Common myeloid progenitor, CD34-positive (primary cell): Measurements from ENCODE around the gene HADHA.
"Not testable (repeated sequence)": the region's sequence is repeated elsewhere in the genome, so short reads cannot be mapped to it uniquely, and the experiment has no call there.

Source experiments
- CTCF ChIA-PET: fragments of 350-600 bp; sonication (Branson Sonifier 250); formaldehyde crosslinking; loops from one replicate; lab custom pipeline; 2021; ENCODE audit warnings: antibody characterized with exemption; lab: Charles Lee
- POLR2A ChIA-PET: fragments of 350-600 bp; sonication (Branson Sonifier 250); formaldehyde crosslinking; loops from one replicate; lab custom pipeline; 2021; ENCODE audit warnings: antibody characterized with exemption; lab: Charles Lee
- DNase-seq, 3 donors: peaks; one replicate each; pipeline versions ENCODE4 v3.0.0 to v3.0.0-alpha.2; 2013
- H3K27ac ChIP-seq, 2 experiments: 1 replicate in 1 of 2; 2 replicates in 1 of 2; pipeline ENCODE4 v1.7.0; 2013; ENCODE audit warnings: inconsistent platforms in 2 of 2, low read length in 2 of 2, mild to moderate bottlenecking in 2 of 2, low read depth in 1 of 2, moderate library complexity in 1 of 2; ENCODE audit not compliant: severe bottlenecking in 2 of 2, insufficient read depth in 1 of 2, poor library complexity in 1 of 2
- H3K27me3 ChIP-seq, 5 experiments: replicated peaks in 2 of 5; 1 replicate in 3 of 5; 2 replicates in 2 of 5; pipeline versions ENCODE4 v1.6.1 to v1.7.0; 2013; ENCODE audit warnings: low read length in 4 of 5, mild to moderate bottlenecking in 2 of 5, moderate library complexity in 2 of 5, inconsistent platforms in 1 of 5; ENCODE audit not compliant: insufficient read depth in 5 of 5, control insufficient read depth in 4 of 5
- H3K36me3 ChIP-seq, 4 experiments: 1 replicate in 2 of 4; 2 replicates in 2 of 4; pipeline versions ENCODE4 v1.6.1 to v1.7.0; 2013; ENCODE audit warnings: low read length in 3 of 4, control low read depth in 1 of 4, mild to moderate bottlenecking in 1 of 4; ENCODE audit not compliant: control insufficient read depth in 4 of 4, insufficient read depth in 4 of 4
- H3K4me1 ChIP-seq, 4 experiments: 1 replicate in 3 of 4; 2 replicates in 1 of 4; pipeline versions ENCODE4 v1.6.1 to v1.7.1; 2013; ENCODE audit warnings: low read length in 3 of 4, mild to moderate bottlenecking in 3 of 4, control low read depth in 1 of 4, inconsistent platforms in 1 of 4, moderate library complexity in 1 of 4; ENCODE audit not compliant: control insufficient read depth in 4 of 4, insufficient read depth in 4 of 4; ENCODE audit errors: control extremely low read depth in 1 of 4
- H3K4me3 ChIP-seq, 7 experiments: 1 replicate in 4 of 7; 2 replicates in 3 of 7; pipeline versions ENCODE4 v1.5.1 to v1.7.0; 2013; ENCODE audit warnings: mild to moderate bottlenecking in 7 of 7, low read length in 6 of 7, moderate library complexity in 6 of 7, inconsistent platforms in 2 of 7, low read depth in 2 of 7, control low read depth in 1 of 7; ENCODE audit not compliant: insufficient read depth in 4 of 7, control insufficient read depth in 1 of 7; ENCODE audit errors: extremely low read depth in 1 of 7
- H3K9me3 ChIP-seq, 5 experiments: 1 replicate in 4 of 5; 2 replicates in 1 of 5; pipeline versions ENCODE4 v1.6.1 to v1.7.1; 2013; ENCODE audit warnings: low read length in 4 of 5, mild to moderate bottlenecking in 2 of 5, inconsistent platforms in 1 of 5, low read depth in 1 of 5, moderate library complexity in 1 of 5; ENCODE audit not compliant: control insufficient read depth in 4 of 5, insufficient read depth in 2 of 5; ENCODE audit errors: control extremely low read depth in 1 of 5
- WGBS: methylation state at CpG from one replicate; pipeline ENCODE4 v1.1.5; 2013; ENCODE audit not compliant: insufficient coverage; 5-methylcytosine and 5-hydroxymethylcytosine counted together

The HADHA gene

DNA sequence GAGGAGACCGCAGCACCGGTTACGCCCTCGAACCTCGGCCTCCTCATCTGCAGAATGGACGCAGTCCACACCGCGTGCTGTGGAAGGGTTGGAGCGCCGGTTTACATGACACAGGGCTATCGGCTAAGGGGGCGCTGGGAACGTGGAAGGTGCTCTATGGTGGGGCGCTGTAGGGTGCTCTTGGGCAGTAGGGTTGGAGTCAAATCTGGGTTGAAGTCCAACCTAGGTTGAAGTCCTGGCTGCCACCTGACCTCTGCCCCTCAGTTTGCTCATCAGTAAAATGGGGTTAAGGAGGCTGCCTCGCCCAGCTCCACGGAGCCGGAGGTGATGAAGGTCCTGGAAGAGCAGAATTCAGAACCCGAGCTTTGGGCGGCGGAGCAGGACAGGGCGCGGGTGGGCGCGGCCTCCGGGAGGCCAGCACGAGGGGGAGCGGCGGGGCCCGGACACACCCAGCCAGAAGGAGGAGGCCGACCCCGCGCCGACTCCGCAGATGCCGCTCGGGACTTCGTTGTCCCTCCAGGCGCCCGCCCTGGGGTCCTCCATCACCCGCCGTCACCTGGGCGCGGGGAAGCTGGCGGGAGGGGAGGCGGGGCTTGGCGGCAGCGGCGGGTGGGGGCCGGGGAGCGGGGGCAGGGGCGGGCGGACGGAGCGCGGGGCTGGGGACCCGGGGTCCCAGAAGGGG, 72.1 kb downstream of the HADHA start:
- Histone ChIP-seq H3K9me3 (peaks cover 0 to 2% (median 0%) of the 10 kb centered on the region in 5 experiments), H3K27me3 (peaks cover 0 to 50% (median 20%) of the 10 kb centered on the region in 5 experiments), H3K4me1 (peaks cover 0 to 17% (median 9%) of the 10 kb centered on the region in 4 experiments), H3K4me3 (peak overlapping the region in 5 of 7 experiments; percentile 25 to 64 (median 40)), H3K27ac (no peak overlapping the region), H3K36me3 (no peaks in the 10 kb centered on the region)
- CTCF ChIA-PET, result interaction anchor here (1.2 to 1.8 kb wide), 2 partner anchors 8 to 16 kb away, joined by 3 to 6 read pairs; no protein-coding TSS in a partner anchor
- peak in 2 of 3 donors; percentile 20 to 40 for DNase-seq
- WGBS, result 30% methylated on average over 24 of the region's 56 CpGs
- POLR2A ChIA-PET, result no interaction called here

DNA sequence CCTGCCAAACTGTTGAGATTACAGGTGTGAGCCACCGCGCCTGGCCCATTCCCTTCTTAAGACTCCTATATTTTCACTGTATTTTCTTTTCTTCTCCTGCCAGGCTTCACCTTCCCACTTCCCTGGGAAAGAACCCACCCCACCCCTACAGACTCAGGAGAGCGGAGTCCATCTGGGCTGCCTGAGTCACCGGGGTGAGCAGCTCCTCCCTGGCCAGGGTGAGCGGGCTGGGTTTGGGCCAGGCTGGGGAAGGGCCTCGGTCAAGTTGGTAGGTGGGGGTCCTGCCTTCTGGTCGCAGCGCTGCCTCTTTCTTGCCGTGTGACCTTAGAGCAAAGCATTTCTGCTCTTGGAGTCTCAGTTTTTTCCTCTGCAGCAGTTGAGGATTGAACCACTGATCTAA, 73.6 kb downstream of the HADHA start:
- ChIA-PET CTCF (interaction anchor here (1.2 kb wide), 1 partner anchor 10 kb away, joined by 3 read pairs; no protein-coding TSS in a partner anchor), POLR2A (no interaction called here)
- no peaks in the 10 kb centered on the region for H3K36me3 ChIP-seq
- H3K27me3 ChIP-seq, result peaks cover 0 to 43% (median 18%) of the 10 kb centered on the region in 5 experiments
- no peak for DNase-seq
- H3K4me1 ChIP-seq, result peaks cover 0 to 17% (median 9%) of the 10 kb centered on the region in 4 experiments
- peaks cover 0 to 2% (median 0%) of the 10 kb centered on the region in 5 experiments for H3K9me3 ChIP-seq
- 96% methylated on average over 6 of the region's 9 CpGs for WGBS
- H3K4me3 ChIP-seq, result no peak overlapping the region
- no peak overlapping the region for H3K27ac ChIP-seq

- no peak overlapping the region for H3K27ac ChIP-seq
- H3K36me3 ChIP-seq, result no peaks in the 10 kb centered on the region
- peaks cover 0 to 34% (median 18%) of the 10 kb centered on the region in 5 experiments for H3K27me3 ChIP-seq
- no peak for DNase-seq
- peaks cover 0 to 2% (median 0%) of the 10 kb centered on the region in 5 experiments for H3K9me3 ChIP-seq
- ChIA-PET POLR2A (no interaction called here), CTCF (interaction anchor here (1.2 to 1.3 kb wide), 2 partner anchors 8 to 15 kb away, joined by 3 read pairs; no protein-coding TSS in a partner anchor)
- peaks cover 0 to 16% (median 9%) of the 10 kb centered on the region in 4 experiments for H3K4me1 ChIP-seq
- 82% methylated on average over 8 of the region's 14 CpGs for WGBS
- no peak overlapping the region for H3K4me3 ChIP-seq
Measured at GRCh38 chr2:26169681-26170414, 74.6 kb downstream of the HADHA start.

DNA sequence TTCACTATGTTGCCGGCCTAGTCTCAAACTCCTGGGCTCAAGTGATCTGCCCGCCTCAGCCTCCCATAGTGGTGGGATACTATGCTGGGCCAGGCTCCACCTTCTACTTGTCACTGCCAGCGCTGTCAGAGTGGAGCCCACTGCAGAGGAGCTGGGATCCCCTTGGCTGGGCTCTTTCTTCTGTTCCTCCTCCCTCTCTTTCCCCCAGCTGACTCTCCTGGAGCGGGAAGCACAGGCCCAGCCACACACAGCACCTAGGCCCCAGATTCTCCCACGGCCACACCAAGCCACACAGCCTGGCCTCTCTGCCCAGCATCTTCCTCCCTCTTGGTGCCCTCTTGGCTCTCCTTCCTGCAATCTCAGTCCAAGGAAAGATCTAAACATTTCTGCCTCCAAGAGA, 75.2 kb downstream of the HADHA start:
- POLR2A ChIA-PET, result no interaction called here
- 97% methylated on average over 4 of the region's 5 CpGs for WGBS
- H3K27me3 ChIP-seq, result peaks cover 0 to 28% (median 14%) of the 10 kb centered on the region in 5 experiments
- CTCF ChIA-PET, result interaction anchor here (1.2 to 1.3 kb wide), 2 partner anchors 9 to 15 kb away, joined by 3 read pairs; no protein-coding TSS in a partner anchor
- H3K4me3 ChIP-seq, result no peak overlapping the region
- DNase-seq, result no peak
- H3K9me3 ChIP-seq, result peaks cover 0 to 2% (median 0%) of the 10 kb centered on the region in 5 experiments
- no peaks in the 10 kb centered on the region for H3K36me3 ChIP-seq
- peaks cover 0 to 16% (median 9%) of the 10 kb centered on the region in 4 experiments for H3K4me1 ChIP-seq
- H3K27ac ChIP-seq, result no peak overlapping the region

DNA sequence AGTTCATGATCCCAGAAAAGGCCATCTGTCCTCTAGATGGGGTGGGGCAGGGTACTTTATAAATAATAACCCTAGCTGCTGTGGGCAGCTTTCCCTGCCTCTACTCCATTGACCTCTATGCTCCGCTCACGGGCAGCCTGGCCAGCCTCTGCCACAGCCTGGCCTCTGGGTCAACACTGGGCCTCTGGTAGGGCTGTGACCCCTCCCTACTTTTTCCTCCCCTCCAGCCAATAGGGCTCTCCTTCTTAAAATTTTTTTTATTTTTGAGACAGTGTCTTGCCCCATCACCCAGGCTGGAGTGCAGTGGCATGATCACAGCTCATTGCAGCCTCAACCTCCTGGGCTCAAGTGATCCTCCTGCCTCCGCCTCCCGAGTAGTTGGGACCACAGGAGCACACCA, 75.6 kb downstream of the HADHA start:
- H3K9me3 ChIP-seq, result peaks cover 0 to 2% (median 0%) of the 10 kb centered on the region in 5 experiments
- peaks cover 0 to 12% (median 8%) of the 10 kb centered on the region in 4 experiments for H3K4me1 ChIP-seq
- no peak overlapping the region for H3K4me3 ChIP-seq
- no peaks in the 10 kb centered on the region for H3K36me3 ChIP-seq
- CTCF ChIA-PET, result interaction anchor here (1.2 kb wide), 1 partner anchor 16 kb away, joined by 3 read pairs; no protein-coding TSS in a partner anchor
- no peak overlapping the region for H3K27ac ChIP-seq
- DNase-seq, result no peak
- peaks cover 0 to 24% (median 11%) of the 10 kb centered on the region in 5 experiments for H3K27me3 ChIP-seq
- POLR2A ChIA-PET, result no interaction called here
- 97% methylated on average over 4 of the region's 4 CpGs for WGBS

GRCh38 chr2:26166541-26166940, 77.9 kb downstream of the HADHA start:
- DNase-seq, H3K4me3 ChIP-seq, H3K36me3 ChIP-seq, H3K9me3 ChIP-seq, H3K4me1 ChIP-seq, H3K27ac ChIP-seq, H3K27me3 ChIP-seq: not testable (repeated sequence)
- POLR2A ChIA-PET, result interaction anchor here (0.8 kb wide), 1 partner anchor 131 kb away, joined by 3 read pairs; no protein-coding TSS in a partner anchor
- WGBS, result no CpG with 5 or more reads among the region's 6 CpGs
- CTCF ChIA-PET, result interaction anchor here (0.7 to 0.9 kb wide), 2 partner anchors 18 to 230 kb away, joined by 3 read pairs; no protein-coding TSS in a partner anchor
